Spleen (tissue), 11 donors: Measurements from ENCODE around the gene KIAA1217. TPM values are rescaled to one million over a fixed set of nuclear protein-coding genes. Genes with fewer than 3 reads are reported as not detected.

Experiments
- DNase-seq: peaks from one replicate; pipeline ENCODE4 v3.0.0-alpha.2; 2020
- H3K27ac ChIP-seq, 8 donors: fragments of 200-600 bp; sonication (generic) in 7 of 8; 1 replicate in 4 of 8; 2 replicates in 4 of 8; pipeline versions ENCODE4 v1.5.0 to v1.8.0; 2016 to 2021; ENCODE audit warnings: inconsistent platforms in 4 of 8, mild to moderate bottlenecking in 4 of 8, moderate library complexity in 1 of 8
- H3K27me3 ChIP-seq, 7 donors: fragments of 200-600 bp; sonication (generic) in 6 of 7; replicated peaks in 1 of 7; 1 replicate in 4 of 7; 2 replicates in 3 of 7; pipeline versions ENCODE4 v1.5.0 to v1.8.0; 2016 to 2021; ENCODE audit warnings: inconsistent platforms in 3 of 7, mild to moderate bottlenecking in 1 of 7
- H3K36me3 ChIP-seq, 6 donors: fragments of 200-600 bp; sonication (generic) in 5 of 6; 1 replicate in 4 of 6; 2 replicates in 2 of 6; pipeline versions ENCODE4 v1.5.0 to v1.8.0; 2016 to 2021; ENCODE audit warnings: inconsistent platforms in 2 of 6
- H3K4me1 ChIP-seq, 6 donors: fragments of 200-600 bp; sonication (generic) in 5 of 6; 1 replicate in 3 of 6; 2 replicates in 3 of 6; pipeline versions ENCODE4 v1.5.0 to v1.8.0; 2016 to 2021; ENCODE audit warnings: inconsistent platforms in 3 of 6
- H3K4me3 ChIP-seq, 8 donors: fragments of 200-600 bp; sonication (generic) in 7 of 8; 1 replicate in 4 of 8; 2 replicates in 4 of 8; pipeline versions ENCODE4 v1.5.0 to v1.8.0; 2016 to 2021; ENCODE audit warnings: inconsistent platforms in 4 of 8, mild to moderate bottlenecking in 4 of 8, moderate library complexity in 2 of 8
- H3K9me3 ChIP-seq, 8 donors: fragments of 200-600 bp; sonication (generic) in 7 of 8; 1 replicate in 4 of 8; 2 replicates in 4 of 8; pipeline versions ENCODE4 v1.5.0 to v1.8.0; 2016 to 2021; ENCODE audit warnings: inconsistent platforms in 4 of 8
- POLR2A ChIP-seq, 3 donors: fragments of 450-650 bp; IDR thresholded peaks; one replicate each; pipeline ENCODE4 v1.5.1; 2017; ENCODE audit warnings: antibody characterized with exemption in 3 of 3, mild to moderate bottlenecking in 1 of 3
- POLR2AphosphoS5 ChIP-seq, 3 donors: sonication (generic); formaldehyde crosslinking; IDR thresholded peaks; one replicate each; pipeline ENCODE4 v1.5.1; 2017; ENCODE audit warnings: antibody characterized with exemption in 3 of 3
- WGBS, 5 donors: extraction: QIAGEN DNeasy Blood & Tissue Kit in 3 of 5; methylation state at CpG; one replicate each; pipeline versions ENCODE4 v1.1.5 to v1.1.7; 2013 to 2018; 5-methylcytosine and 5-hydroxymethylcytosine counted together
- intact Hi-C: fragments of 100-400 bp; cut with DNase I; formaldehyde crosslinking; loops from one replicate; pipeline ENCODE4 v1.15.0; 2023; ENCODE audit warnings: low total_unique reads
- polyA plus RNA-seq, 3 donors: library from polyadenylated mRNA; stranded (reverse); fragments of 200-250 nt; gene quantifications; one replicate each; pipeline ENCODE4 v1.2.1, GENCODE V29; 2013
- total RNA-seq, 7 donors: library from RNA; depleted of rRNA in 3 of 7; stranded (reverse); fragments of >200 nt in 3 of 7; fragmentation: NEBNext Ultra II Directional in 4 of 7; extraction: Animal tissue kit (Norgen Biotek cat#: 25700) in 4 of 7; gene quantifications; one replicate each; pipeline versions ENCODE4 v1.1.0 to v1.2.1, GENCODE V29; 2016 to 2021
- TF ChIP-seq, protein P1 (sequence below), 11 experiments: fragments of 200-600 bp in 7 of 11; fragments of 450-650 bp in 4 of 11; sonication (generic) in 4 of 11; IDR thresholded peaks in 8 of 11; conservative IDR thresholded peaks in 3 of 11; 1 replicate in 7 of 11; 2 replicates in 4 of 11; pipeline versions ENCODE4 v1.4.0 to v1.8.0; 2016 to 2021; ENCODE audit warnings: antibody characterized with exemption in 11 of 11, inconsistent platforms in 4 of 11, mild to moderate bottlenecking in 1 of 11
- donor health status: healthy with polysubstance abuse.
- donor health status: DM: no; HTN: no; CAD: no; lungs with moderate emphysema.
- donor health status: DM: no; HTN: no; CAD: no.
- donor health status: Bipolar disorder and iron deficiency.
- donor health status: healthy.
- donor health status: DM: no; HTN: no; CAD: no.
- donor health status: DM: yes; HTN: yes; CAD: no.

The KIAA1217 gene
- total and polyA plus RNA-seq, 10 donors, result 2.2 to 40.7 (median 21.4) TPM

DNA sequence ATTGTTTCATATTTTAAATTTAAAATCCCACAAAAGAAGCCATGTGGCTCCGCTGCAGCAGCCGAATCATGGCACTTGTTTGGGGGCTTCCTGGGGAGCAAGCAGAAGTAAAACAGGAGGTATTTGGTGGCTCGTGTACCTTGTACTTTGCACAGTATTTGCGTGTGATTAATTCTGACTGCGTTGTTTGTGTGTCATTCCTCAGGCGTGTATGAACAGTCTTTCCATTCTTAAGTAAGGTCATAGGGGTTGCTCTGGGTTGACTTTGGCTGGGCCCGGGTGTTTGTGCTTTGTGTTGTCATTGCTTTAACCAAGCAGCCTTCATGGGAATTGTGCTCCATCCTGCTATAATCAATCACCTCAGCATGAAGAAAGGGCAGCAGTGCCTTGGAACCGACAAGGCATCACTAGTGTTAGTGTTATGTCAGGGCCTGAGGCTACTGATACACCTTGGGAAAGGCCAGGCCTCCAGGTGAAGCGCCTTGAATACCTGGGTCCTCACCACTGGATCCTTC, 332.4 kb downstream of the KIAA1217 start:
- Histone ChIP-seq H3K4me1 (no peaks in the 10 kb centered on the region), H3K4me3 (no peak overlapping the region), H3K9me3 (no peaks in the 10 kb centered on the region), H3K27ac (no peak overlapping the region), H3K27me3 (no peaks in the 10 kb centered on the region), H3K36me3 (peaks cover 0 to 64% (median 6%) of the 10 kb centered on the region in 6 donors)
- intact Hi-C loops, result no loop called here
- 86 to 91% (median 89%) methylated on average over 9 of the region's 9 CpGs for WGBS, 5 donors
- DNase-seq, result no peak
- no peak for TF ChIP-seq POLR2A (IDR thresholded peaks at IDR 0.05)
- TF ChIP-seq, protein P1, sequence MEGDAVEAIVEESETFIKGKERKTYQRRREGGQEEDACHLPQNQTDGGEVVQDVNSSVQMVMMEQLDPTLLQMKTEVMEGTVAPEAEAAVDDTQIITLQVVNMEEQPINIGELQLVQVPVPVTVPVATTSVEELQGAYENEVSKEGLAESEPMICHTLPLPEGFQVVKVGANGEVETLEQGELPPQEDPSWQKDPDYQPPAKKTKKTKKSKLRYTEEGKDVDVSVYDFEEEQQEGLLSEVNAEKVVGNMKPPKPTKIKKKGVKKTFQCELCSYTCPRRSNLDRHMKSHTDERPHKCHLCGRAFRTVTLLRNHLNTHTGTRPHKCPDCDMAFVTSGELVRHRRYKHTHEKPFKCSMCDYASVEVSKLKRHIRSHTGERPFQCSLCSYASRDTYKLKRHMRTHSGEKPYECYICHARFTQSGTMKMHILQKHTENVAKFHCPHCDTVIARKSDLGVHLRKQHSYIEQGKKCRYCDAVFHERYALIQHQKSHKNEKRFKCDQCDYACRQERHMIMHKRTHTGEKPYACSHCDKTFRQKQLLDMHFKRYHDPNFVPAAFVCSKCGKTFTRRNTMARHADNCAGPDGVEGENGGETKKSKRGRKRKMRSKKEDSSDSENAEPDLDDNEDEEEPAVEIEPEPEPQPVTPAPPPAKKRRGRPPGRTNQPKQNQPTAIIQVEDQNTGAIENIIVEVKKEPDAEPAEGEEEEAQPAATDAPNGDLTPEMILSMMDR (IDR thresholded peaks at IDR 0.05 in 8 of 11, conservative IDR thresholded peaks at IDR 0.05 in 3 of 11), result no peak
- no peak for TF ChIP-seq POLR2AphosphoS5 (IDR thresholded peaks at IDR 0.05)

DNA sequence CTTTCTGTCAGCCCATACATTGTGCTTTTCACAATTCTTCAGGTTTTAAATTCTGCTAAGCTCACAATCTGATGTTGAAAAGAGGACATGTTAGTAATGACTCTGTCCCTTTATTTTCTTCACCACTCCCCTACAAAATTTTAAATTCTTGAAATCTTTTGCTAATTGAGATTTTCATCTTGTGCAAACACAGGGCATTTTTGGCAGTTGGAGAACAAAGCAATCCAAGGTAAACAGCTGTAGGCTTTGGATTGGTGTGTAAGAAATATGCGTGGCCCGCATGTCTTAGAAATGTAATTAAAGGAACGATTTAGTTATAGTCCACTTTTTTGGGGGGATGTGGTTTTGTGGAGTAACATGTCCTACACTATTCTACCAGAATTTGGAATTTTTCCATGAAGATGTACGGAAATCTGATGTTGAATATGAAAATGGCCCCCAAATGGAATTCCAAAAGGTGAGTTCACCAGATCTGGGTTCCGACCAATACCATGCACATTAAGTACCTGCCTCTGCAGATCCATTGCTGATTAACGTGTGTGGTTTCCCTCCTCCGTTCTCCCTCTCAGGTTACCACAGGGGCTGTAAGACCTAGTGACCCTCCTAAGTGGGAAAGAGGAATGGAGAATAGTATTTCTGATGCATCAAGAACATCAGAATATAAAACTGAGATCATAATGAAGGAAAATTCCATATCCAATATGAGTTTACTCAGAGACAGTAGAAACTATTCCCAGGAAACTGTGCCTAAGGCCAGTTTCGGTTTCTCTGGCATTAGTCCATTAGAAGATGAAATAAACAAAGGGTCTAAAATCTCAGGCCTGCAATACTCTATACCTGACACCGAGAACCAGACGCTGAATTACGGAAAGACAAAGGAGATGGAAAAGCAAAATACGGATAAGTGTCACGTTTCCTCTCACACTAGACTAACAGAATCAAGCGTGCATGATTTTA, 333.7 kb downstream of the KIAA1217 start:
- H3K4me3 ChIP-seq, result no peak overlapping the region
- H3K4me1 ChIP-seq, result no peaks in the 10 kb centered on the region
- no peaks in the 10 kb centered on the region for H3K27me3 ChIP-seq
- no peak for TF ChIP-seq POLR2AphosphoS5 (IDR thresholded peaks at IDR 0.05)
- TF ChIP-seq, protein P1 (IDR thresholded peaks at IDR 0.05 in 8 of 11, conservative IDR thresholded peaks at IDR 0.05 in 3 of 11), result no peak
- no peak for TF ChIP-seq POLR2A (IDR thresholded peaks at IDR 0.05)
- no peaks in the 10 kb centered on the region for H3K9me3 ChIP-seq
- no peak for DNase-seq
- H3K36me3 ChIP-seq, result peaks cover 0 to 54% (median 3%) of the 10 kb centered on the region in 6 donors
- intact Hi-C loops, result no loop called here
- no peak overlapping the region for H3K27ac ChIP-seq
- 90 to 95% (median 91%) methylated on average over 14 of the region's 14 CpGs for WGBS, 5 donors

DNA sequence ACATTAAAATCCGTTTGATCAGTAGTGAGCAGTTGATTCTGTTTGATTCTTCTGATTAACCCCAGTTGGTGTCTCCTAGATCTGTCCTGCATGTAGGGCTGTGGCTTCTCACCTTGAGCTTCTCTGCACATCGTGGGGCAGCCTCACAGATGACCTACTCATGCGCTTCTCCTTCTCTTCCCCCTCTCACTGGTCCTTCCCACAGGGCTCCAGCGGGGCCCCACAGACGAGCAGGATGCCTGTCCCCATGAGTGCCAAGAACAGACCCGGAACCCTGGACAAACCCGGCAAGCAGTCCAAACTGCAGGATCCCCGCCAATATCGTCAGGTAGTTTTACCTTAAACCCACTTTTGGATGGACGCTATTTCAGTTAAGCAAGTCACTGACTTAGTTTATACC, 335.8 kb downstream of the KIAA1217 start:
- peaks cover 0 to 54% (median 3%) of the 10 kb centered on the region in 6 donors for H3K36me3 ChIP-seq

More for the DNA sequence above, 335.8 kb downstream of the KIAA1217 start:
- peak; percentile 40 for DNase-seq
- intact Hi-C loops, result no loop called here
- no peaks in the 10 kb centered on the region for H3K27me3 ChIP-seq
- TF ChIP-seq POLR2AphosphoS5 (IDR thresholded peaks at IDR 0.05) (no peak), POLR2A (IDR thresholded peaks at IDR 0.05) (no peak)
- TF ChIP-seq, protein P1 (IDR thresholded peaks at IDR 0.05 in 8 of 11, conservative IDR thresholded peaks at IDR 0.05 in 3 of 11), result no peak
- H3K4me1 ChIP-seq, result no peaks in the 10 kb centered on the region
- H3K27ac ChIP-seq, result no peak overlapping the region
- 89 to 95% (median 92%) methylated on average over 10 of the region's 10 CpGs for WGBS, 5 donors
- H3K9me3 ChIP-seq, result no peaks in the 10 kb centered on the region
- H3K4me3 ChIP-seq, result no peak overlapping the region
